Measurements from ENCODE around the gene E2F3.

E2F3 gene

GRCh38 chr6:20541382-20541781, 139.7 kb downstream of the E2F3 start:
- no peak overlapping the region for H3K27ac ChIP-seq
- H3K27me3 ChIP-seq (ENCODE audit: insufficient read depth, low read depth) = no peaks in the 10 kb centered on the region

GRCh38 chr6:20542927-20543602, 141.4 kb downstream of the E2F3 start:
- no peaks in the 10 kb centered on the region for H3K27me3 ChIP-seq (ENCODE audit: insufficient read depth, low read depth)
- no peak overlapping the region for H3K4me3 ChIP-seq (IDR thresholded peaks at IDR 0.05; ENCODE audit: insufficient read depth, low read depth, low read length)
- H3K9ac ChIP-seq = no peak overlapping the region
- peak overlapping the region; percentile 68 for H3K27ac ChIP-seq
- H3K79me2 ChIP-seq (ENCODE audit: insufficient read depth, low read depth) = peaks cover 46% of the 10 kb centered on the region; the same call in 1 of the 2 replicates
- H3K36me3 ChIP-seq (ENCODE audit: insufficient read depth) = peaks cover 8% of the 10 kb centered on the region; the same call in 1 of the 2 replicates
- H3K4me1 ChIP-seq (ENCODE audit: low read depth, poor library complexity, severe bottlenecking) = peaks cover 32% of the 10 kb centered on the region
- H3K4me2 ChIP-seq = peak overlapping the region; percentile 51
- H2AFZ ChIP-seq (ENCODE audit: low read depth) = no peak overlapping the region
- H4K20me1 ChIP-seq (ENCODE audit: insufficient read depth) = no peaks in the 10 kb centered on the region
- no peak for TF ChIP-seq CTCF (conservative IDR thresholded peaks at IDR 0.05; ENCODE audit: low read depth, low read length)

More at GRCh38 chr6:20541382-20541781, 139.7 kb downstream of the E2F3 start:
- Histone ChIP-seq H2AFZ (ENCODE audit: low read depth) (no peak overlapping the region), H3K36me3 (ENCODE audit: insufficient read depth) (peaks cover 4% of the 10 kb centered on the region; the same call in 1 of the 2 replicates), H3K4me3 (IDR thresholded peaks at IDR 0.05; ENCODE audit: insufficient read depth, low read depth, low read length) (no peak overlapping the region), H3K79me2 (ENCODE audit: insufficient read depth, low read depth) (peaks cover 59% of the 10 kb centered on the region), H3K4me1 (ENCODE audit: low read depth, poor library complexity, severe bottlenecking) (peaks cover 36% of the 10 kb centered on the region), H4K20me1 (ENCODE audit: insufficient read depth) (no peaks in the 10 kb centered on the region), H3K9ac (no peak overlapping the region), H3K4me2 (no peak overlapping the region)
- no peak for TF ChIP-seq CTCF (conservative IDR thresholded peaks at IDR 0.05; ENCODE audit: low read depth, low read length)
